Measurements from ENCODE around the gene SNED1. TPM values are rescaled to one million over a fixed set of nuclear protein-coding genes. Genes with fewer than 3 reads are reported as not detected.
A peak's percentile ranks its signal among the peaks of the same experiment; 100 is the strongest.

The SNED1 gene
- total and polyA plus RNA-seq, 2 experiments from 2014 or later: 1.5 to 2.8 TPM

GRCh38 chr2:240959214-240959940 lies 39.0 kb upstream of the SNED1 start:
- Mint-ChIP-seq H3K4me3 (no peak overlapping the region), H3K36me3 (ENCODE audit: low read depth) (no peaks in the 10 kb centered on the region), H3K27me3 (ENCODE audit: insufficient read depth, low read depth, poor library complexity) (peaks cover 11% of the 10 kb centered on the region), H3K9me3 (no peaks in the 10 kb centered on the region), H3K27ac (no peak overlapping the region; the same call in 1 of the 2 replicates), H3K4me1 (peaks cover 10% of the 10 kb centered on the region)
- H4K20me1 ChIP-seq (replicated peaks; ENCODE audit: insufficient read depth): no peaks in the 10 kb centered on the region
- H3K79me2 ChIP-seq (replicated peaks; ENCODE audit: insufficient read depth): no peaks in the 10 kb centered on the region
- H3K27ac ChIP-seq (ENCODE audit: low read depth): no peak overlapping the region
- ATAC-seq (no peak), DNase-seq (ENCODE audit: low spot score) (no peak)
- H3K4me2 ChIP-seq: no peak overlapping the region
- H3K4me1 ChIP-seq (ENCODE audit: insufficient read depth): no peaks in the 10 kb centered on the region
- no peak overlapping the region for H2AFZ ChIP-seq
- no peaks in the 10 kb centered on the region for H3K36me3 ChIP-seq (ENCODE audit: insufficient read depth)
- TF ChIP-seq EZH2phosphoT487 (IDR thresholded peaks at IDR 0.05; ENCODE audit: unreplicated experiment): no peak
- TF ChIP-seq CREB1 (CRISPR knock-in tag; IDR thresholded peaks at IDR 0.05; ENCODE audit: low read depth): no peak
- TF ChIP-seq POLR2AphosphoS5 (IDR thresholded peaks at IDR 0.05; ENCODE audit: low read depth): no peak
- TF ChIP-seq ZNF331 (CRISPR knock-in tag; IDR thresholded peaks at IDR 0.05; ENCODE audit: low read depth): no peak
- TF ChIP-seq ZNF114 (CRISPR knock-in tag; IDR thresholded peaks at IDR 0.05): no peak
- no peak for TF ChIP-seq REST (IDR thresholded peaks at IDR 0.05; ENCODE audit: unreplicated experiment)
- TF ChIP-seq NANOG (IDR thresholded peaks at IDR 0.05; ENCODE audit: borderline replicate concordance): no peak
- TF ChIP-seq JUNB (IDR thresholded peaks at IDR 0.05; ENCODE audit: unreplicated experiment): no peak
- H3F3A ChIP-seq (replicated peaks; ENCODE audit: low read depth): 0 out of 2 replicates have a peak, but pooled peaks cover 5% of the 10 kb centered on the region
- no peaks in the 10 kb centered on the region for H3K27me3 ChIP-seq (ENCODE audit: insufficient read depth)
- H3K9me2 ChIP-seq (ENCODE audit: insufficient read depth): no peaks in the 10 kb centered on the region
- no peak overlapping the region for H3K4me3 ChIP-seq

- Mint-ChIP-seq H3K27ac (peak overlapping the region; percentile 67; the same call in 1 of the 2 replicates), H3K27me3 (ENCODE audit: insufficient read depth, low read depth, poor library complexity) (peaks cover 8% of the 10 kb centered on the region), H3K9me3 (no peaks in the 10 kb centered on the region), H3K4me1 (peaks cover 5% of the 10 kb centered on the region), H3K36me3 (ENCODE audit: low read depth) (no peaks in the 10 kb centered on the region), H3K4me3 (no peak overlapping the region)
- H3K79me2 ChIP-seq (replicated peaks; ENCODE audit: insufficient read depth): no peaks in the 10 kb centered on the region
- no peak overlapping the region for H3K4me3 ChIP-seq
- DNase-seq (ENCODE audit: low spot score): no peak
- H3K4me1 ChIP-seq (ENCODE audit: insufficient read depth): no peaks in the 10 kb centered on the region
- H3K27ac ChIP-seq (ENCODE audit: low read depth): no peak overlapping the region
- no peaks in the 10 kb centered on the region for H4K20me1 ChIP-seq (replicated peaks; ENCODE audit: insufficient read depth)
- no peaks in the 10 kb centered on the region for H3K36me3 ChIP-seq (ENCODE audit: insufficient read depth)
- H3K9me2 ChIP-seq (ENCODE audit: insufficient read depth): no peaks in the 10 kb centered on the region
- 0 out of 2 replicates have a peak, but pooled peaks cover 5% of the 10 kb centered on the region for H3F3A ChIP-seq (replicated peaks; ENCODE audit: low read depth)
- ATAC-seq: no peak
- H2AFZ ChIP-seq: no peak overlapping the region
- no peaks in the 10 kb centered on the region for H3K27me3 ChIP-seq (ENCODE audit: insufficient read depth)
- H3K4me2 ChIP-seq: no peak overlapping the region
- TF ChIP-seq EZH2phosphoT487 (IDR thresholded peaks at IDR 0.05; ENCODE audit: unreplicated experiment) (no peak), CREB1 (CRISPR knock-in tag; IDR thresholded peaks at IDR 0.05; ENCODE audit: low read depth) (no peak), ETS1 (IDR thresholded peaks at IDR 0.05) (no peak), CTCF (conservative IDR thresholded peaks at IDR 0.05; ENCODE audit: low read depth in 2 of 2) (no peak), EZH2 (IDR thresholded peaks at IDR 0.05; ENCODE audit: low read depth, unreplicated experiment) (no peak), NANOG (IDR thresholded peaks at IDR 0.05; ENCODE audit: borderline replicate concordance) (no peak)
Observed at GRCh38 chr2:240959941-240960308, 38.5 kb upstream of the SNED1 start.

Measured in GM23338 (cell line).